HL-60 (cell line): ENCODE results near the gene BLOC1S3.

Experiments used
- CTCF ChIP-seq: IDR thresholded peaks from one replicate; pipeline ENCODE4 v1.5.1; 2011; ENCODE audit warnings: low read length, control low read depth, inconsistent platforms; ENCODE audit not compliant: insufficient read depth
- GABPA ChIP-seq: IDR thresholded peaks from 2 replicates; pipeline ENCODE4 v1.6.1; 2012; ENCODE audit warnings: low read depth
- POLR2AphosphoS5 ChIP-seq: IDR thresholded peaks from 2 replicates; pipeline ENCODE4 v1.6.1; 2012; ENCODE audit warnings: low read depth

- no peak for TF ChIP-seq CTCF
- TF ChIP-seq GABPA, result no peak
- no peak for TF ChIP-seq POLR2AphosphoS5
Measured at GRCh38 chr19:45166723-45167252, 11.8 kb upstream of the BLOC1S3 start.
